ENCODE measurements around the gene ELMO2.

ELMO2 gene

DNA sequence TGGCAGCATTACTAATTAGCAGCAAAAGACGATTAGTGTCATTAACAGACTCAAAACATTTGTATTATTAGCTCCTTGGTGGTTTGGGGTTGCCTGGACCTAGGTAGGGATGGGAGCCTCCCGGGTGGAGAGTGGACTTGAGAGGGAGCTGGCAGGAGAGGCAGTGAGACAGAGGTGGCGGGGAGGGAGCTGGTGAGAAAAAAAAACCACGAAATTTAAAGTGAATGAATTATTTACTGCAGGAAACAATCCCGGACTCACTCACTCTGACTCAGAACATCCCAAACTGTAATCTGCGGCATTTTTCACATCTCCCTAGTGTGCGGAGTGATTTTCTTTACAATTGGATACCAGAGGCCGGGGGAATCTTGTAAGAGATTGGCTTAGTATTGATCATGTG lies 83.8 kb downstream of the ELMO2 start:
- TF ChIP-seq, protein P1, sequence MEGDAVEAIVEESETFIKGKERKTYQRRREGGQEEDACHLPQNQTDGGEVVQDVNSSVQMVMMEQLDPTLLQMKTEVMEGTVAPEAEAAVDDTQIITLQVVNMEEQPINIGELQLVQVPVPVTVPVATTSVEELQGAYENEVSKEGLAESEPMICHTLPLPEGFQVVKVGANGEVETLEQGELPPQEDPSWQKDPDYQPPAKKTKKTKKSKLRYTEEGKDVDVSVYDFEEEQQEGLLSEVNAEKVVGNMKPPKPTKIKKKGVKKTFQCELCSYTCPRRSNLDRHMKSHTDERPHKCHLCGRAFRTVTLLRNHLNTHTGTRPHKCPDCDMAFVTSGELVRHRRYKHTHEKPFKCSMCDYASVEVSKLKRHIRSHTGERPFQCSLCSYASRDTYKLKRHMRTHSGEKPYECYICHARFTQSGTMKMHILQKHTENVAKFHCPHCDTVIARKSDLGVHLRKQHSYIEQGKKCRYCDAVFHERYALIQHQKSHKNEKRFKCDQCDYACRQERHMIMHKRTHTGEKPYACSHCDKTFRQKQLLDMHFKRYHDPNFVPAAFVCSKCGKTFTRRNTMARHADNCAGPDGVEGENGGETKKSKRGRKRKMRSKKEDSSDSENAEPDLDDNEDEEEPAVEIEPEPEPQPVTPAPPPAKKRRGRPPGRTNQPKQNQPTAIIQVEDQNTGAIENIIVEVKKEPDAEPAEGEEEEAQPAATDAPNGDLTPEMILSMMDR (IDR thresholded peaks at IDR 0.05; ENCODE audit: low read length, missing control alignments) = no peak
- H3K4me3 ChIP-seq (replicated peaks; ENCODE audit: low read depth, low read length) = no peak overlapping the region

DNA sequence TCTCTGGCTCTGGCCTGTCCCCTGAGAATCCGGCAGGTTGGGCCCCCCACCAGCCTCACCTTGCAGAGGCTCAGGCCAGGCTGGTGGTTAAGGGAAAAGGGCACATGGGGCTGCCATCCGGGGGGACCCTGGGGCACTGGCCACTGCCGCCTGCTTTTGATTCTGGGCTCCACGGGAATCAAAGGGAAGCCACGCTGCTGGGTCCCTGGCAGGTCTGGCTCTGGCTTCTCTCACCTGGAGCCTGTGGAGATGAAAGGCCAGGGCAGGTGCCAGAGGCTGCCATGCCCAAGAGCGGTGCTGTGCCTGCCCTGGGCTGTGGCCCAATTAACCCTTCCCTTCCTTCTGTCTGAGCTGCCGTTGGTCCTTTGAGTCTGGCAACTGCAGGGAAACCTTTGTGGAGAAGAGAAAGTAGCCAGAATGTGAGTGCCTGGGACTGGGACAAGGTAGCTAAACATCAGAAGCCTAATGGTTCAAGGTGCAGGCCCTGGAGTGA lies 88.7 kb downstream of the ELMO2 start:
- H3K4me3 ChIP-seq (replicated peaks; ENCODE audit: low read depth, low read length) = no peak overlapping the region
- no peak for DNase-seq (ENCODE audit: low read depth)
- TF ChIP-seq, protein P1 (IDR thresholded peaks at IDR 0.05; ENCODE audit: low read length, missing control alignments) = no peak

More for the DNA sequence above, 83.8 kb downstream of the ELMO2 start:
- DNase-seq (ENCODE audit: low read depth) = no peak

DNA sequence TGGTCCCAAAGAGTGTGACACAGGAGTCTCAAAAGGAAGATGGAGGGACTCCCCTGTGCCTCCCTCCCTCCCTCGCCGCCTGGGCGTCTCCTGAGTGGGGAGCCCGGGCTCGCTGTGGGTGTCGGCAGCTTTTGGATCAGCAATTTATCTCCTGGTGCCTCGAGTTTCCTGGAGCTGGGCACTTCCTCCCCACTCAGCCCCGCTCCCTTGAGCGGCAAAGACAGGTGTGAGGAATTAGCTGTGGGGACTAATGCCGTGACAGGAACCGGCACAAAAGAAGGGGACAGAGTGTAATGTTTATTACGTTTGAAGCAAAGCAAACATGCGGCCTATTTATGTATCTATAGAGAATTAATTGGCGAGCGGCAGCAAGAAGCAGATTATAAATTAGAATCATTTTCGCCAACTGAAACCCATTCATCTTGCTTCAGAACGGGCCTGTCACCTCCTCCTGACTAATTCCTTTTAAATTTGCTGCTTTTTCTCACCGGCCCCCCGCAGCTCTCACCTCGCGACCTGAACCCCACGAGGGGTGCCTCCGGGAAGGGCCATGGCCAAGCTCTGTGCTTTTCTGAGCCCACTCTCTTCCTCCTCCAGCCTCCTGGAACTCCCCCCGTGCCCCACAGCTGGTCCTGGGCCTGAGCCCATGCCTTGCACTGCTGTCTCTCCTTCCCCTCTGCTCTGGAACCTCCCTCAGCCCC lies 89.3 kb downstream of the ELMO2 start:
- TF ChIP-seq, protein P1 (IDR thresholded peaks at IDR 0.05; ENCODE audit: low read length, missing control alignments) = no peak
- no peak for DNase-seq (ENCODE audit: low read depth)
- no peak overlapping the region for H3K4me3 ChIP-seq (replicated peaks; ENCODE audit: low read depth, low read length)
